ENCODE data around the gene TYW1.
"Not testable (repeated sequence)": the region's sequence is repeated elsewhere in the genome, so short reads cannot be mapped to it uniquely, and the experiment has no call there.

Gene TYW1

GRCh38 chr7:67114483-67115246 is 118.0 kb downstream of the TYW1 start:
- H3K27ac ChIP-seq (ENCODE audit: low read length, poor library complexity, severe bottlenecking); H2BK15ac ChIP-seq (ENCODE audit: low read depth, poor library complexity, severe bottlenecking); H3K9ac ChIP-seq (ENCODE audit: low read length); H2BK120ac ChIP-seq (ENCODE audit: low read depth, low read length); H3K79me1 ChIP-seq (replicated peaks; ENCODE audit: low read length, poor library complexity, severe bottlenecking); H3K4ac ChIP-seq (ENCODE audit: low read depth in 1 of 2, low read length in 2 of 2); H3K36me3 ChIP-seq (ENCODE audit: control insufficient read depth in 1 of 2, insufficient read depth in 2 of 2, low read depth in 1 of 2, low read length in 2 of 2); H3K27me3 ChIP-seq (ENCODE audit: control insufficient read depth in 1 of 2, insufficient read depth in 1 of 2, low read length in 2 of 2); H4K91ac ChIP-seq (ENCODE audit: low read length); H2AK5ac ChIP-seq (ENCODE audit: low read length, severe bottlenecking); H3K4me1 ChIP-seq (ENCODE audit: control insufficient read depth, insufficient read depth, low read depth, low read length); H3K23ac ChIP-seq (ENCODE audit: low read length in 2 of 2); H3K14ac ChIP-seq (ENCODE audit: low read length in 2 of 2); H4K8ac ChIP-seq (ENCODE audit: low read length); H2BK12ac ChIP-seq (ENCODE audit: low read length in 2 of 2); H3K4me2 ChIP-seq (ENCODE audit: low read length, poor library complexity, severe bottlenecking); H2BK5ac ChIP-seq (ENCODE audit: low read depth, low read length, poor library complexity, severe bottlenecking); H3K18ac ChIP-seq (ENCODE audit: low read depth in 1 of 2, low read length in 2 of 2); H3K9me3 ChIP-seq (ENCODE audit: control insufficient read depth, low read length); H2AFZ ChIP-seq (ENCODE audit: low read depth, low read length); H3K4me3 ChIP-seq (ENCODE audit: insufficient read depth in 1 of 2, low read depth in 1 of 2, low read length in 2 of 2): not testable (repeated sequence)
- DNase-seq, result peak; percentile 85

- H3K9me3 ChIP-seq (ENCODE audit: control insufficient read depth, low read length); H3K18ac ChIP-seq (ENCODE audit: low read depth in 1 of 2, low read length in 2 of 2); H3K27ac ChIP-seq (ENCODE audit: low read length, poor library complexity, severe bottlenecking); H2BK15ac ChIP-seq (ENCODE audit: low read depth, poor library complexity, severe bottlenecking); H2AK5ac ChIP-seq (ENCODE audit: low read length, severe bottlenecking); H4K8ac ChIP-seq (ENCODE audit: low read length); H2BK5ac ChIP-seq (ENCODE audit: low read depth, low read length, poor library complexity, severe bottlenecking); H3K14ac ChIP-seq (ENCODE audit: low read length in 2 of 2); DNase-seq; H3K79me1 ChIP-seq (replicated peaks; ENCODE audit: low read length, poor library complexity, severe bottlenecking); H2AFZ ChIP-seq (ENCODE audit: low read depth, low read length); H2BK120ac ChIP-seq (ENCODE audit: low read depth, low read length); H3K4me1 ChIP-seq (ENCODE audit: control insufficient read depth, insufficient read depth, low read depth, low read length); H2BK12ac ChIP-seq (ENCODE audit: low read length in 2 of 2); H3K36me3 ChIP-seq (ENCODE audit: control insufficient read depth in 1 of 2, insufficient read depth in 2 of 2, low read depth in 1 of 2, low read length in 2 of 2); H4K91ac ChIP-seq (ENCODE audit: low read length); H3K4ac ChIP-seq (ENCODE audit: low read depth in 1 of 2, low read length in 2 of 2); H3K23ac ChIP-seq (ENCODE audit: low read length in 2 of 2); H3K4me3 ChIP-seq (ENCODE audit: insufficient read depth in 1 of 2, low read depth in 1 of 2, low read length in 2 of 2); H3K9ac ChIP-seq (ENCODE audit: low read length); H3K27me3 ChIP-seq (ENCODE audit: control insufficient read depth in 1 of 2, insufficient read depth in 1 of 2, low read length in 2 of 2); H3K4me2 ChIP-seq (ENCODE audit: low read length, poor library complexity, severe bottlenecking): not testable (repeated sequence)
- 84% methylated on average over 2 of the region's 2 CpGs for WGBS
These were observed 123.9 kb downstream of the TYW1 start for GRCh38 chr7:67120491-67120890.

- not testable (repeated sequence) for H3K27me3 ChIP-seq (ENCODE audit: control insufficient read depth in 1 of 2, insufficient read depth in 1 of 2, low read length in 2 of 2); H2BK5ac ChIP-seq (ENCODE audit: low read depth, low read length, poor library complexity, severe bottlenecking); H3K27ac ChIP-seq (ENCODE audit: low read length, poor library complexity, severe bottlenecking); H3K23ac ChIP-seq (ENCODE audit: low read length in 2 of 2); H3K9me3 ChIP-seq (ENCODE audit: control insufficient read depth, low read length); H3K4me2 ChIP-seq (ENCODE audit: low read length, poor library complexity, severe bottlenecking); H2AK5ac ChIP-seq (ENCODE audit: low read length, severe bottlenecking); H2AFZ ChIP-seq (ENCODE audit: low read depth, low read length); H2BK12ac ChIP-seq (ENCODE audit: low read length in 2 of 2); H3K4me3 ChIP-seq (ENCODE audit: insufficient read depth in 1 of 2, low read depth in 1 of 2, low read length in 2 of 2); H3K4ac ChIP-seq (ENCODE audit: low read depth in 1 of 2, low read length in 2 of 2); H3K79me1 ChIP-seq (replicated peaks; ENCODE audit: low read length, poor library complexity, severe bottlenecking); H3K36me3 ChIP-seq (ENCODE audit: control insufficient read depth in 1 of 2, insufficient read depth in 2 of 2, low read depth in 1 of 2, low read length in 2 of 2); H2BK15ac ChIP-seq (ENCODE audit: low read depth, poor library complexity, severe bottlenecking); H4K8ac ChIP-seq (ENCODE audit: low read length); H3K4me1 ChIP-seq (ENCODE audit: control insufficient read depth, insufficient read depth, low read depth, low read length); H3K14ac ChIP-seq (ENCODE audit: low read length in 2 of 2); H3K9ac ChIP-seq (ENCODE audit: low read length); H4K91ac ChIP-seq (ENCODE audit: low read length)
- Histone ChIP-seq H3K18ac (ENCODE audit: low read depth in 1 of 2, low read length in 2 of 2) (peak overlapping the region in 1 of 2 experiments; percentile 43), H2BK120ac (ENCODE audit: low read depth, low read length) (peak overlapping the region; percentile 34)
- peak; percentile 32 for DNase-seq
- 44% methylated on average over 5 of the region's 5 CpGs for WGBS
These were observed 131.6 kb downstream of the TYW1 start for GRCh38 chr7:67128257-67128656.

DNA sequence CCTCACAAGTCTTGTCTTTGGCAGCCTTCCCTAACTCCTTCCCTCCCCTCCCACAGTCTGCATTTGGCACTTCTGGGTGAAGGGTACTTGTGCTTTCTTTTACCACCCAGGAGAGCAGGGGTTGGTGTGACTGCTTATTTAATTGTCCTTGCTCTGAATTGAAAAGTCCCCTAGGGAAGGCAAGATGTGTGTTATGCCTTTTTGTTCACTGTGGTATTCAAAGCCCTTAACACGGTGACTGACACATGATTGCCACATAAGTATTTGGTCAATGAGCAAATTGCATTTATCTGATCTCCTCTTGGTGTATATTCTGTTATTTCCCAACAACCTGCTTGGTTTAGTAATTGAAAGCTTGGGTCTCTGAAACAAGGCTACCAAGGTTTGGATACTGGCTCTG is 134.1 kb downstream of the TYW1 start:
- not testable (repeated sequence) for H3K4me3 ChIP-seq (ENCODE audit: insufficient read depth in 1 of 2, low read depth in 1 of 2, low read length in 2 of 2); H3K14ac ChIP-seq (ENCODE audit: low read length in 2 of 2); H3K27ac ChIP-seq (ENCODE audit: low read length, poor library complexity, severe bottlenecking); H4K8ac ChIP-seq (ENCODE audit: low read length); H4K91ac ChIP-seq (ENCODE audit: low read length); H3K4me2 ChIP-seq (ENCODE audit: low read length, poor library complexity, severe bottlenecking); H2BK12ac ChIP-seq (ENCODE audit: low read length in 2 of 2); H2BK15ac ChIP-seq (ENCODE audit: low read depth, poor library complexity, severe bottlenecking); H2BK120ac ChIP-seq (ENCODE audit: low read depth, low read length); H3K27me3 ChIP-seq (ENCODE audit: control insufficient read depth in 1 of 2, insufficient read depth in 1 of 2, low read length in 2 of 2); H3K36me3 ChIP-seq (ENCODE audit: control insufficient read depth in 1 of 2, insufficient read depth in 2 of 2, low read depth in 1 of 2, low read length in 2 of 2); H3K79me1 ChIP-seq (replicated peaks; ENCODE audit: low read length, poor library complexity, severe bottlenecking); H3K4me1 ChIP-seq (ENCODE audit: control insufficient read depth, insufficient read depth, low read depth, low read length); H3K9me3 ChIP-seq (ENCODE audit: control insufficient read depth, low read length); H3K4ac ChIP-seq (ENCODE audit: low read depth in 1 of 2, low read length in 2 of 2); H3K18ac ChIP-seq (ENCODE audit: low read depth in 1 of 2, low read length in 2 of 2); H3K9ac ChIP-seq (ENCODE audit: low read length); H2BK5ac ChIP-seq (ENCODE audit: low read depth, low read length, poor library complexity, severe bottlenecking); H3K23ac ChIP-seq (ENCODE audit: low read length in 2 of 2); H2AFZ ChIP-seq (ENCODE audit: low read depth, low read length); H2AK5ac ChIP-seq (ENCODE audit: low read length, severe bottlenecking)
- no CpG with 5 or more reads among the region's 1 CpG for WGBS
- peak; percentile 50 for DNase-seq
